NCI-H128 (cell line): ENCODE results near the gene FATE1.

ENCODE experiments used
- DNase-seq: peaks from one replicate; lab custom pipeline; 2025; ENCODE audit not compliant: unreplicated experiment; lab: John Stamatoyannopoulos, UW

FATE1 gene

GRCh38 chrX:151742311-151742710, 26.5 kb downstream of the FATE1 start:
- no peak for DNase-seq

GRCh38 chrX:151743651-151744470, 28.0 kb downstream of the FATE1 start:
- no peak for DNase-seq

- DNase-seq, result no peak
Measured at GRCh38 chrX:151745651-151746050, 29.8 kb downstream of the FATE1 start.

GRCh38 chrX:151746502-151746901, 30.7 kb downstream of the FATE1 start:
- no peak for DNase-seq

- DNase-seq, result no peak
Measured at GRCh38 chrX:151750511-151750910, 34.7 kb downstream of the FATE1 start.

GRCh38 chrX:151752847-151753246, 37.0 kb downstream of the FATE1 start:
- no peak for DNase-seq

- no peak for DNase-seq
Measured at GRCh38 chrX:151753313-151754046, 37.6 kb downstream of the FATE1 start.

- no peak for DNase-seq
Measured at GRCh38 chrX:151754047-151754429, 38.2 kb downstream of the FATE1 start.

- no peak for DNase-seq
Measured at GRCh38 chrX:151754641-151755215, 38.9 kb downstream of the FATE1 start.

- DNase-seq, result no peak
Measured at GRCh38 chrX:151759041-151759708, 43.3 kb downstream of the FATE1 start.

GRCh38 chrX:151762802-151763201, 47.0 kb downstream of the FATE1 start:
- DNase-seq, result no peak

- no peak for DNase-seq
Measured at GRCh38 chrX:151763711-151764110, 47.9 kb downstream of the FATE1 start.

GRCh38 chrX:151765026-151765425, 49.2 kb downstream of the FATE1 start:
- no peak for DNase-seq

GRCh38 chrX:151771726-151772125, 55.9 kb downstream of the FATE1 start:
- DNase-seq, result no peak
